Measurements from ENCODE around the gene RPS6KA5.

The RPS6KA5 gene

GRCh38 chr14:90820958-90821357, 239.5 kb downstream of the RPS6KA5 start:
- DNase-seq = peak; percentile 64

- DNase-seq = no peak
These were observed 240.6 kb downstream of the RPS6KA5 start for GRCh38 chr14:90819734-90820393.

- DNase-seq = no peak
These were observed 241.7 kb downstream of the RPS6KA5 start for GRCh38 chr14:90818715-90819114.

- DNase-seq = no peak
These were observed 243.6 kb downstream of the RPS6KA5 start for GRCh38 chr14:90816681-90817436.

GRCh38 chr14:90815822-90816662, 244.4 kb downstream of the RPS6KA5 start, which contains the start of gene TTC7B:
Gene TTC7B, minus strand, starts transcription at chr14:90816430. Its CDS starts 135 bp downstream, at chr14:90816295.
- peak; percentile 74 for DNase-seq

- DNase-seq = no peak
These were observed 244.9 kb downstream of the RPS6KA5 start for GRCh38 chr14:90815572-90815821.

- no peak for DNase-seq
These were observed 245.5 kb downstream of the RPS6KA5 start for GRCh38 chr14:90814806-90815571.

- DNase-seq = no peak
These were observed 247.0 kb downstream of the RPS6KA5 start for GRCh38 chr14:90813442-90813841.

- DNase-seq = no peak
These were observed 248.3 kb downstream of the RPS6KA5 start for GRCh38 chr14:90812109-90812508.

- DNase-seq = no peak
These were observed 248.8 kb downstream of the RPS6KA5 start for GRCh38 chr14:90811641-90812040.

- DNase-seq = no peak
These were observed 249.6 kb downstream of the RPS6KA5 start for GRCh38 chr14:90810806-90811205.

GRCh38 chr14:90809530-90810312, 250.7 kb downstream of the RPS6KA5 start:
- no peak for DNase-seq

GRCh38 chr14:90808759-90809529, 251.5 kb downstream of the RPS6KA5 start:
- DNase-seq = no peak

- DNase-seq = no peak
These were observed 253.4 kb downstream of the RPS6KA5 start for GRCh38 chr14:90807060-90807459.

- no peak for DNase-seq
These were observed 254.5 kb downstream of the RPS6KA5 start for GRCh38 chr14:90805662-90806540.

GRCh38 chr14:90805084-90805391, 255.4 kb downstream of the RPS6KA5 start:
- DNase-seq = no peak

- DNase-seq = peak; percentile 62
These were observed 256.0 kb downstream of the RPS6KA5 start for GRCh38 chr14:90804292-90805083.

GRCh38 chr14:90803249-90803648, 257.2 kb downstream of the RPS6KA5 start:
- no peak for DNase-seq

- no peak for DNase-seq
These were observed 261.0 kb downstream of the RPS6KA5 start for GRCh38 chr14:90799420-90799819.

GRCh38 chr14:90797919-90798318, 262.5 kb downstream of the RPS6KA5 start:
- DNase-seq = peak; percentile 74
